Ovary (tissue), 9 donors: Measurements from ENCODE around the gene SPAM1. TPM values are rescaled to one million over a fixed set of nuclear protein-coding genes. Genes with fewer than 3 reads are reported as not detected.
"Not testable (repeated sequence)": the region's sequence is repeated elsewhere in the genome, so short reads cannot be mapped to it uniquely, and the experiment has no call there.

ENCODE experiments used
- DNase-seq, 5 donors: peaks; one replicate each; pipeline ENCODE4 v3.0.0-alpha.2; 2019 to 2020
- H3K27ac ChIP-seq, 2 donors: fragments of 200-600 bp; one replicate each; pipeline versions ENCODE4 v1.5.1 to v1.8.0; 2019 to 2022
- H3K27me3 ChIP-seq: fragments of 200-600 bp; one replicate; pipeline ENCODE4 v1.8.0; 2022
- H3K36me3 ChIP-seq: fragments of 200-600 bp; sonication (generic); one replicate; pipeline ENCODE4 v1.5.1; 2019
- H3K4me1 ChIP-seq: one replicate; pipeline ENCODE4 v1.8.1; 2013; ENCODE audit warnings: mild to moderate bottlenecking, moderate library complexity; ENCODE audit not compliant: insufficient read depth
- H3K4me3 ChIP-seq: fragments of 200-600 bp; sonication (generic); one replicate; pipeline ENCODE4 v1.5.1; 2017
- H3K9me3 ChIP-seq, 2 donors: fragments of 200-600 bp in 1 of 2; sonication (generic) in 1 of 2; one replicate each; pipeline versions ENCODE4 v1.5.1 to v1.8.1; 2013 to 2019; ENCODE audit warnings: mild to moderate bottlenecking in 1 of 2, moderate library complexity in 1 of 2
- EP300 ChIP-seq: sonication (generic); formaldehyde crosslinking; IDR thresholded peaks from one replicate; pipeline ENCODE4 v1.6.1; 2017; ENCODE audit warnings: antibody characterized with exemption
- POLR2A ChIP-seq: fragments of 450-650 bp; IDR thresholded peaks from one replicate; pipeline ENCODE4 v1.6.1; 2017; ENCODE audit warnings: antibody characterized with exemption, mild to moderate bottlenecking, moderate library complexity
- whole genome bisulfite sequencing, 3 donors: extraction: QIAGEN DNeasy Blood & Tissue Kit in 1 of 3; methylation state at CpG; one replicate each; pipeline versions ENCODE4 v1.1.5 to v1.1.7; 2013 to 2017; 5-methylcytosine and 5-hydroxymethylcytosine counted together
- intact Hi-C, 4 donors: fragments of 100-400 bp; cut with DNase I; formaldehyde crosslinking; loops; one replicate each; pipeline versions ENCODE4 v1.11.0 to v1.15.1; 2022 to 2023
- polyA plus RNA-seq, 2 donors: library from polyadenylated mRNA; stranded (reverse); fragments of 200-250 nt in 1 of 2; fragments of 350-450 nt in 1 of 2; fragmentation: Illumina TruSeq in 1 of 2; extraction: RNeasy Lipid Tissue Mini Kit (QIAGEN cat#74804) in 1 of 2; gene quantifications; one replicate each; pipeline ENCODE4 v1.2.3, GENCODE V29; 2013 to 2014
- total RNA-seq, 7 donors: library from RNA; depleted of rRNA in 2 of 7; stranded (reverse); fragments of >200 nt in 2 of 7; fragmentation: NEBNext Ultra II Directional in 3 of 7; extraction: Animal tissue kit (Norgen Biotek cat#: 25700) in 3 of 7; gene quantifications; one replicate each; pipeline versions ENCODE4 v1.1.0 to v1.2.4, GENCODE V29; 2016 to 2023
- TF ChIP-seq, protein P1 (sequence below), 3 donors: fragments of 450-650 bp in 2 of 3; fragments of 200-600 bp in 1 of 3; IDR thresholded peaks; one replicate each; pipeline versions ENCODE4 v1.5.1 to v1.8.0; 2016 to 2022; ENCODE audit warnings: antibody characterized with exemption in 3 of 3, mild to moderate bottlenecking in 1 of 3
- donor health status: DM: no; HTN: no; CAD: no; lungs with moderate emphysema.
- donor health status: DM: no; HTN: no; CAD: no.
- donor health status: Bipolar disorder and iron deficiency.
- donor health status: DM: yes; HTN: yes; CAD: no.
- donor health status: DM: no; HTN: no; CAD: no.
- donor health status: DM: yes; HTN: yes; CAD: no.

Gene SPAM1
- total and polyA plus RNA-seq, 9 donors = not detected

DNA sequence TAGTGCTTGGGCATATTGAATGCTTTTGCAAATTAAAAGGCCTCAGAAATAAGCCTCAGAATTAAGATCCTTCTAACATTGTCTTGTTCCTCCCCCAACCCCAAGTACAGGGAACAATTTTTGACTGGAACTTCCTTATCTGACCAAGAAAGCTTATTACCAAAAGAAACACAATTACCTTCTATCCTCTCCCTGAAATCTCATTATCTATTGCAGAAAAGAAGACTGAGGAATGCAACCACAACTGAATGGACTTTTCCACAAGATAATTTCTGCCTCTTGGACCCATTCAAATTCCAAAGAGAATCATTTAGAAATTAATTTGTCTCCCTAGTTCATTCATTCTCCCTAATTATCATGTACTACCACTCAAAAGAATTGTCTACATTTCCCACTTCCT, 36.8 kb upstream of the SPAM1 start:
- Histone ChIP-seq H3K4me3 (no peak overlapping the region), H3K4me1 (no peaks in the 10 kb centered on the region), H3K36me3 (no peaks in the 10 kb centered on the region), H3K27me3 (no peaks in the 10 kb centered on the region), H3K27ac (no peak overlapping the region), H3K9me3 (no peaks in the 10 kb centered on the region)
- no peak for TF ChIP-seq POLR2A
- TF ChIP-seq, protein P1, sequence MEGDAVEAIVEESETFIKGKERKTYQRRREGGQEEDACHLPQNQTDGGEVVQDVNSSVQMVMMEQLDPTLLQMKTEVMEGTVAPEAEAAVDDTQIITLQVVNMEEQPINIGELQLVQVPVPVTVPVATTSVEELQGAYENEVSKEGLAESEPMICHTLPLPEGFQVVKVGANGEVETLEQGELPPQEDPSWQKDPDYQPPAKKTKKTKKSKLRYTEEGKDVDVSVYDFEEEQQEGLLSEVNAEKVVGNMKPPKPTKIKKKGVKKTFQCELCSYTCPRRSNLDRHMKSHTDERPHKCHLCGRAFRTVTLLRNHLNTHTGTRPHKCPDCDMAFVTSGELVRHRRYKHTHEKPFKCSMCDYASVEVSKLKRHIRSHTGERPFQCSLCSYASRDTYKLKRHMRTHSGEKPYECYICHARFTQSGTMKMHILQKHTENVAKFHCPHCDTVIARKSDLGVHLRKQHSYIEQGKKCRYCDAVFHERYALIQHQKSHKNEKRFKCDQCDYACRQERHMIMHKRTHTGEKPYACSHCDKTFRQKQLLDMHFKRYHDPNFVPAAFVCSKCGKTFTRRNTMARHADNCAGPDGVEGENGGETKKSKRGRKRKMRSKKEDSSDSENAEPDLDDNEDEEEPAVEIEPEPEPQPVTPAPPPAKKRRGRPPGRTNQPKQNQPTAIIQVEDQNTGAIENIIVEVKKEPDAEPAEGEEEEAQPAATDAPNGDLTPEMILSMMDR (IDR thresholded peaks at IDR 0.05) = no peak
- no peak for TF ChIP-seq EP300
- intact Hi-C loops = no loop called here
- no peak for DNase-seq

DNA sequence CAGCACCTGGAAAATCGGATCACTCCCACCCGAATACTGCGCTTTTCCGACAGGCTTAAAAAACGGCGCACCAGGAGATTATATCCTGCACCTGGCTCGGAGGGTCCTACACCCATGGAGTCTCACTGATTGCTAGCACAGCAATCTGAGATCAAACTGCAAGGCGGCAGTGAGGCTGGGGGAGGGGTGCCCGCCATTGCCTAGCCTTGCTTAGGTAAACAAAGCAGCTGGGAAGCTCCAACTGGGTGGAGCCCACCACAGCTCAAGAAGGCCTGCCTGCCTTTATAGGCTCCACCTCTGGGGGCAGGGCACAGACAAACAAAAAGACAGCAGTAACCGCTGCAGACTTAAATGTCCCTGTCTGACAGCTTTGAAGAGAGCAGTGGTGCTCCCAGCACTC, 30.3 kb upstream of the SPAM1 start:
- H3K4me3 ChIP-seq, intact Hi-C loops: not testable (repeated sequence)

DNA sequence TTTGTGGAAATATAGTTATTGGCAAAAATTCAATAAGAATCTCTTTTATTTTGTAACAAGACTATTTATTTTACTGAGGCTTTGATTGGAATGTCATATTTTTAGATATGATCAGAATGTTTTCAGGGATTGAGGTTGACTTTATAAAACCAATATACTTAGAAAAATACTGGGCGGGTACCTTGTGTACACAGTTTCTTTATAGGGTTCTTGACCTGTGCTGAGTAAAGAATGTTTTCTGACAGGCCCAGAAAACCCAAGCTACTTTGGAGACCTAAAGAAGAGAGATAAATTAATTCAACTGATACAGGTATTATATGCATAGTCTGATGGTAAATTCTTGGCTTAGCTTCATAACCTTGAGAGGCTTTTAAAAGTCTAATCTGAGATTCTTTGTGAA, 23.9 kb upstream of the SPAM1 start:
- no peaks in the 10 kb centered on the region for H3K27me3 ChIP-seq
- no peak overlapping the region for H3K4me3 ChIP-seq
- 38 to 53% (median 43%) methylated on average over 1 of the region's 1 CpG for WGBS, 3 donors
- no peaks in the 10 kb centered on the region for H3K36me3 ChIP-seq
- no peak overlapping the region for H3K27ac ChIP-seq
- TF ChIP-seq POLR2A (no peak), EP300 (no peak)
- TF ChIP-seq, protein P1 (IDR thresholded peaks at IDR 0.05) = no peak
- no peak for DNase-seq
- H3K4me1 ChIP-seq = no peaks in the 10 kb centered on the region
- H3K9me3 ChIP-seq = no peaks in the 10 kb centered on the region
- intact Hi-C loops = loop anchor here in 1 of 4 donors (5.0 kb wide), 1 partner anchor 1226 kb away; no protein-coding TSS in a partner anchor

More for the DNA sequence above, 30.3 kb upstream of the SPAM1 start:
- not testable (repeated sequence) for H3K4me1 ChIP-seq, H3K9me3 ChIP-seq, H3K27me3 ChIP-seq, DNase-seq, H3K27ac ChIP-seq, H3K36me3 ChIP-seq
- 89 to 95% (median 95%) methylated on average over 10 of the region's 10 CpGs for WGBS, 3 donors

DNA sequence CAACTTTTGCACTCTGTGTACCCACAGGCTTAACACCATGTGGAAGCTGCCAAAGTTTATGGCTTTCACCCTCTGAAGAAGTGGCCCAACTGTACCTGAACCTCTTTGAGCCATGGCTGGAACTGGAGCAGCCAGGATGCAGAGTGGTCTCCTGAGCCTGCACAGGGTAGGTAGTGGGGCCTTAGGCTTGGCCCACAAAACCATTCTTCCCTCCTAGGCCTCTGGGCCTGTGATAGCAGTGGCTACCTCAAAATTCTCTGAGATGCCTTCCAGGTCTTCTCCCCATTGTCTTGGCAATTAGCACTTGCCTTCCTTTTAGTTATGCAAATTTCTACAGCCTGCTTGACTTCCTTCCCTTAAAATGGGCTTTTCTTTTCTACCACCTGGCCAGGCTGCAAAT, 19.3 kb upstream of the SPAM1 start:
- TF ChIP-seq POLR2A = no peak
- TF ChIP-seq, protein P1 (IDR thresholded peaks at IDR 0.05) = no peak
- TF ChIP-seq EP300 = no peak
- Histone ChIP-seq H3K4me1 (no peaks in the 10 kb centered on the region), H3K4me3 (no peak overlapping the region), H3K27ac (no peak overlapping the region), H3K9me3 (no peaks in the 10 kb centered on the region), H3K27me3 (no peaks in the 10 kb centered on the region), H3K36me3 (no peaks in the 10 kb centered on the region)
- intact Hi-C loops = no loop called here
- no peak for DNase-seq

DNA sequence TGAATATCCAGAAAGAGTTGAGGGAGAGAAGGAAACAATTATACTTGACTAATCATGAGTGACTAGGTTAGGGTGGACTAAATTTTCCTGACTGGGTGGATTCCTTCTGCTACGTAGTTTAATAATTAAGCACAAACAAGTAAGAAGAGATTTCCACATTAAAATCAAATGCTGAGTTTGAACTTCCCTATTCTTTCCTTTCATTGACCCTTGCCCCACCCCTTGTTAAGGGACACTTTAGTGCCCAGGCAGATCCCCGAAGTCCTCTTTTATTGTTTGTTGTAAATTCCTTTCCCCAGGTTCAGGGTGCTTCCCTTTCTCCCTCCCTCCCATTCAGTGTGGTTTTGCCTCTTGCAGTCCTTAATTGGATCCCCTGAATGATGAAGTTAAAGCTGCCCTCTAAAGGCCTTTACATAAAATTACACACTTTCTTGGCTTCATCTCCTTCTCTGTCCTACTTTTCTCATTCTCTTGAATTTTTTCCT, 8.8 kb upstream of the SPAM1 start:
- Histone ChIP-seq H3K4me3 (no peak overlapping the region), H3K9me3 (no peaks in the 10 kb centered on the region), H3K36me3 (no peaks in the 10 kb centered on the region), H3K27ac (no peak overlapping the region), H3K4me1 (no peaks in the 10 kb centered on the region), H3K27me3 (no peaks in the 10 kb centered on the region)
- intact Hi-C loops = no loop called here
- TF ChIP-seq POLR2A = no peak
- TF ChIP-seq, protein P1 (IDR thresholded peaks at IDR 0.05) = no peak
- no peak for TF ChIP-seq EP300
- no peak for DNase-seq
- WGBS, 3 donors = 40 to 48% (median 40%) methylated on average over 2 of the region's 2 CpGs
